Osteoblast (primary cell): ENCODE data around the gene NNMT. TPM values are rescaled to one million over a fixed set of nuclear protein-coding genes. Genes with fewer than 3 reads are reported as not detected.
A peak's percentile ranks its signal among the peaks of the same experiment; 100 is the strongest.

Source experiments
- DNase-seq: peaks from one replicate; pipeline ENCODE4 v3.0.0; 2011; ENCODE audit warnings: low spot score, mixed read lengths; ENCODE audit not compliant: insufficient read length; ENCODE audit errors: missing footprints
- H2AFZ ChIP-seq: 2 replicates; pipeline ENCODE4 v1.6.0; 2011; ENCODE audit warnings: mild to moderate bottlenecking, low read length
- H3K27ac ChIP-seq: 2 replicates; pipeline ENCODE4 v1.5.1; 2011; ENCODE audit warnings: mild to moderate bottlenecking, low read depth, low read length, moderate library complexity
- H3K27me3 ChIP-seq: 2 replicates; pipeline ENCODE4 v1.6.0; 2012; ENCODE audit warnings: mild to moderate bottlenecking, control low read depth, inconsistent platforms, low read length, moderate library complexity; ENCODE audit not compliant: insufficient read depth
- H3K36me3 ChIP-seq: 2 replicates; pipeline ENCODE4 v1.5.1; 2011; ENCODE audit warnings: mild to moderate bottlenecking, low read length, control low read depth, moderate library complexity; ENCODE audit not compliant: insufficient read depth
- H3K4me1 ChIP-seq: 2 replicates; pipeline ENCODE4 v1.5.1; 2011; ENCODE audit warnings: mild to moderate bottlenecking, low read length, control low read depth, moderate library complexity; ENCODE audit not compliant: insufficient read depth
- H3K4me2 ChIP-seq: 2 replicates; pipeline ENCODE4 v1.6.0; 2011; ENCODE audit warnings: mild to moderate bottlenecking, low read length; ENCODE audit not compliant: insufficient read depth
- H3K4me3 ChIP-seq: fragments of 200-600 bp; sonication (generic); 3 replicates; pipeline ENCODE4 v1.5.1; 2012; ENCODE audit warnings: mild to moderate bottlenecking, low read length, inconsistent platforms; ENCODE audit not compliant: insufficient read depth
- H3K79me2 ChIP-seq: 2 replicates; pipeline ENCODE4 v1.6.0; 2012; ENCODE audit warnings: mild to moderate bottlenecking, low read length, control low read depth, inconsistent platforms; ENCODE audit not compliant: insufficient read depth
- H3K9me3 ChIP-seq: 2 replicates; pipeline ENCODE4 v1.5.1; 2011; ENCODE audit warnings: low read depth, low read length, control low read depth
- H4K20me1 ChIP-seq: 2 replicates; pipeline ENCODE4 v1.6.0; 2012; ENCODE audit warnings: mild to moderate bottlenecking, low read length, control low read depth; ENCODE audit not compliant: insufficient read depth
- total RNA-seq: library from RNA; depleted of rRNA; stranded (reverse); fragments of >200 nt; gene quantifications from 2 replicates; pipeline ENCODE4 v1.2.3, GENCODE V29; 2012
- TF ChIP-seq, protein P1 (sequence below): IDR thresholded peaks from 2 replicates; pipeline ENCODE4 v1.5.1; 2011; ENCODE audit warnings: mild to moderate bottlenecking, low read depth, low read length, moderate library complexity; ENCODE audit errors: extremely low read depth

NNMT gene
- total RNA-seq, 1 donor: 1,196 TPM

DNA sequence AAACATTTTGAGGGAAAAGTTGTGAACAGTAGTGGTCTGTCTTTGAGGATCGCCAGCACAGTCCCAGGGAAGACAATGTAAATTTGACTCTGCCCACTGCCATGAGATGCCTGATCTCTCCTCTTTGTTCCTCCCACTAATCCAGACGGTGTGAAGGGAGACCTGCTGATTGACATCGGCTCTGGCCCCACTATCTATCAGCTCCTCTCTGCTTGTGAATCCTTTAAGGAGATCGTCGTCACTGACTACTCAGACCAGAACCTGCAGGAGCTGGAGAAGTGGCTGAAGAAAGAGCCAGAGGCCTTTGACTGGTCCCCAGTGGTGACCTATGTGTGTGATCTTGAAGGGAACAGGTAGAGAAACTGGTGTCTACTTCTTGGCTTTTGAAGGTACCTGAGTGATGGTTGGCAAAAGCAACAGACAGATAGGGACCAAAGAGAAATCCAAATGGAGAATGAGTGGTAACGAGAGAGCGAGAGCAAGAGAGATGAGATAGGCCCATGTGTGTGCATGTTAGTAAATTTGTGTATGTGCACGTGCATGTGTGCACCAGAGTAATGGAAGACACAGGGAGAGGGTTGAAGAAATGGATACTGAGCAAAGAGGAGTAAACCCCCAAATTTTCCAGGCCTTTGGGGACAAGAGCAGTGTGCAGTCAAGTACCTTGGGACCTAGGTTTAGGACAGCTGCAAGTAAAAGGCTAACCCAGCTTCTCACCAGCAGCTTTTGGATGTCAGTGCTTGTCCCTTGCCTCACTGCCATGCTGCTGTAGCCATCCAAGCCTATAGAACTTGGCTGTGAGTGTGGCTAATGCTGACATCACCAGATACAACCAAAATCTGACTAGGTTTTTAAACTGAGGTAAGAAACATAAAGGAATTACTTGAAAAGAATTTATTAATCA, 1.9 kb downstream of the NNMT start:
- Histone ChIP-seq H3K36me3 (peaks cover 58% of the 10 kb centered on the region), H3K79me2 (peaks cover 68% of the 10 kb centered on the region), H3K27me3 (no peaks in the 10 kb centered on the region), H3K9me3 (peaks cover 1% of the 10 kb centered on the region), H3K4me2 (peak overlapping the region; percentile 97), H3K27ac (peak overlapping the region; percentile 100), H3K4me1 (peaks cover 41% of the 10 kb centered on the region), H4K20me1 (peaks cover 39% of the 10 kb centered on the region), H3K4me3 (peak overlapping the region; percentile 72), H2AFZ (no peak overlapping the region)
- no peak for DNase-seq
- TF ChIP-seq, protein P1, sequence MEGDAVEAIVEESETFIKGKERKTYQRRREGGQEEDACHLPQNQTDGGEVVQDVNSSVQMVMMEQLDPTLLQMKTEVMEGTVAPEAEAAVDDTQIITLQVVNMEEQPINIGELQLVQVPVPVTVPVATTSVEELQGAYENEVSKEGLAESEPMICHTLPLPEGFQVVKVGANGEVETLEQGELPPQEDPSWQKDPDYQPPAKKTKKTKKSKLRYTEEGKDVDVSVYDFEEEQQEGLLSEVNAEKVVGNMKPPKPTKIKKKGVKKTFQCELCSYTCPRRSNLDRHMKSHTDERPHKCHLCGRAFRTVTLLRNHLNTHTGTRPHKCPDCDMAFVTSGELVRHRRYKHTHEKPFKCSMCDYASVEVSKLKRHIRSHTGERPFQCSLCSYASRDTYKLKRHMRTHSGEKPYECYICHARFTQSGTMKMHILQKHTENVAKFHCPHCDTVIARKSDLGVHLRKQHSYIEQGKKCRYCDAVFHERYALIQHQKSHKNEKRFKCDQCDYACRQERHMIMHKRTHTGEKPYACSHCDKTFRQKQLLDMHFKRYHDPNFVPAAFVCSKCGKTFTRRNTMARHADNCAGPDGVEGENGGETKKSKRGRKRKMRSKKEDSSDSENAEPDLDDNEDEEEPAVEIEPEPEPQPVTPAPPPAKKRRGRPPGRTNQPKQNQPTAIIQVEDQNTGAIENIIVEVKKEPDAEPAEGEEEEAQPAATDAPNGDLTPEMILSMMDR: no peak

DNA sequence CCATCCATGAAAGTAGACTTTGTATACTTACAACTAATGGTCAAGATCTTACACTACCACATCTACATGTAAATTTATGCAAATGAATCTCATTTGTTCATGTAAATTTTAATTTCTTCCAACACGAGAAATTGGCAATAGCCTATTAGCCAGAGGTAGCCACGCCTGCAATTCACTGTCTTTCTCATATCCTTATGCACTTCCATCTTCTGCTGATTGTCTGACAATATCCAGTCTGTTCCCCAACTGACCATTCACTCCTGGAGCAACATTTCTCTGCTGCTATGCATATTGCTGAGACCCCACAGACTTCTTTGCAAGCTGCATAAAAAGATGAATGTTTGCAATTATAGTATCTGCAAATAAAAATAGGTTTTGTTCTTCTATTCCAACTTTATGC, 2.5 kb downstream of the NNMT start:
- H3K27me3 ChIP-seq: no peaks in the 10 kb centered on the region
- peaks cover 1% of the 10 kb centered on the region for H3K9me3 ChIP-seq
- H4K20me1 ChIP-seq: peaks cover 43% of the 10 kb centered on the region
- peaks cover 74% of the 10 kb centered on the region for H3K79me2 ChIP-seq
- no peak overlapping the region for H2AFZ ChIP-seq
- TF ChIP-seq, protein P1: no peak
- no peak for DNase-seq
- peak overlapping the region; percentile 72 for H3K4me3 ChIP-seq
- H3K4me1 ChIP-seq: peaks cover 40% of the 10 kb centered on the region
- peaks cover 65% of the 10 kb centered on the region for H3K36me3 ChIP-seq
- H3K4me2 ChIP-seq: peak overlapping the region; percentile 97
- peak overlapping the region; percentile 100 for H3K27ac ChIP-seq

DNA sequence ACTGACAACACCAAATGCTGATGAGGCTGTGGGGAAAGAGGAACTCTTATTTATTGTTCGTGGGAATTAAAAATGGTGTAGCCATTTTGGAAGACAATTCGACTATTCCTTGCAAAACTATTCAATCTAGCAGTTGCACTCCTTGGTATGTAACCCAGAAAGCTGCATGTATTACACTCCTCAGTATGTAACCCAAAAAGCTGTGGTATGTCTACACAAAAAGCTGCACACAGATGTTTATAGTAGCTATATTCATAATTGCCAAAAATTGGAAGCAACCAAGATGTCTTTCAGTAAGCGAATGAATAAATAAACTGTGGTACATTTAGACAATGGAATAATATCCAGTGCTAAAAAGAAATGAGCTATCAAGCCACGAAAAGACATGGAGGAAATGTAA, 4.9 kb downstream of the NNMT start:
- peaks cover 45% of the 10 kb centered on the region for H4K20me1 ChIP-seq
- H3K4me1 ChIP-seq: peaks cover 26% of the 10 kb centered on the region
- H3K4me2 ChIP-seq: peak overlapping the region; percentile 97
- peaks cover 1% of the 10 kb centered on the region for H3K9me3 ChIP-seq
- H3K27me3 ChIP-seq: no peaks in the 10 kb centered on the region
- TF ChIP-seq, protein P1: no peak
- H2AFZ ChIP-seq: no peak overlapping the region
- peak overlapping the region; percentile 72 for H3K4me3 ChIP-seq
- peaks cover 89% of the 10 kb centered on the region for H3K79me2 ChIP-seq
- peak overlapping the region; percentile 100 for H3K27ac ChIP-seq
- DNase-seq: no peak
- peaks cover 77% of the 10 kb centered on the region for H3K36me3 ChIP-seq

DNA sequence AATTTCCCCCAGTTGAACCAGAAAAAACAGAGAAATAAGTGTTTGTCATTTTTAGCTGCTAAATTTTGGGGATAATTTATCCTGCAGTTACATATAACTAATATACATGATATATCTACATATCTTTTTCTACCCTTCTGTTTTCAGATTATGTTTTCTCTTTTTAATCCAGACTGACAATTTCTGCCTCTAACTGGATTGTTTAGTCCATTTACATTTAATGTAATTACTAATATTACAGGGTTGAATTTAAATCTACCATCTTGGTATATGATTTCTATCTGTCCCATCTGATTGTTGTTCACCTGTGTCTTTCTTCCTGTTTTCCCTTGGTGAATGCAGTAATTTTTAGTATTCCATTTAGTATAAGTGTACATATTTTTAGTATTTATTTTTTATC, 5.7 kb downstream of the NNMT start:
- Histone ChIP-seq H4K20me1 (peaks cover 45% of the 10 kb centered on the region), H2AFZ (no peak overlapping the region), H3K36me3 (peaks cover 77% of the 10 kb centered on the region), H3K27ac (peak overlapping the region; percentile 15), H3K4me3 (peak overlapping the region; percentile 72), H3K4me1 (peaks cover 30% of the 10 kb centered on the region), H3K79me2 (peaks cover 89% of the 10 kb centered on the region), H3K27me3 (no peaks in the 10 kb centered on the region), H3K9me3 (peaks cover 1% of the 10 kb centered on the region), H3K4me2 (peak overlapping the region; percentile 97)
- no peak for DNase-seq
- TF ChIP-seq, protein P1: no peak
